Breast epithelium (tissue), 4 donors: Measurements from ENCODE around the gene OGG1. TPM values are rescaled to one million over a fixed set of nuclear protein-coding genes. Genes with fewer than 3 reads are reported as not detected.

Experiments
- DNase-seq, 2 donors: peaks; one replicate each; pipeline ENCODE4 v3.0.0-alpha.2; 2019; ENCODE audit warnings: low spot score in 2 of 2
- H3K27ac ChIP-seq, 2 donors: fragments of 200-600 bp; sonication (generic) in 1 of 2; one replicate each; pipeline ENCODE4 v1.5.1; 2016 to 2019; ENCODE audit warnings: mild to moderate bottlenecking in 1 of 2
- H3K27me3 ChIP-seq, 2 donors: fragments of 200-600 bp; sonication (generic) in 1 of 2; one replicate each; pipeline versions ENCODE4 v1.5.1 to v1.6.0; 2017 to 2019; ENCODE audit warnings: control low read depth in 1 of 2, mild to moderate bottlenecking in 1 of 2
- H3K36me3 ChIP-seq: fragments of 200-600 bp; one replicate; pipeline ENCODE4 v1.5.1; 2019
- H3K4me1 ChIP-seq, 2 donors: fragments of 200-600 bp; sonication (generic); one replicate each; pipeline ENCODE4 v1.5.1; 2016 to 2019; ENCODE audit warnings: control low read depth in 1 of 2
- H3K4me3 ChIP-seq, 3 donors: fragments of 200-600 bp; sonication (generic); 1 replicate in 2 of 3; 2 replicates in 1 of 3; pipeline ENCODE4 v1.5.1; 2016 to 2019; ENCODE audit warnings: mild to moderate bottlenecking in 3 of 3, moderate library complexity in 2 of 3
- H3K9me3 ChIP-seq, 2 donors: fragments of 200-600 bp; sonication (generic) in 1 of 2; one replicate each; pipeline ENCODE4 v1.5.1; 2016 to 2019; ENCODE audit warnings: control low read depth in 1 of 2
- CTCF ChIP-seq, 3 donors: fragments of 450-650 bp; IDR thresholded peaks; one replicate each; pipeline ENCODE4 v1.5.1; 2016 to 2017; ENCODE audit warnings: antibody characterized with exemption in 3 of 3, mild to moderate bottlenecking in 3 of 3, moderate library complexity in 3 of 3
- POLR2A ChIP-seq: fragments of 450-650 bp; IDR thresholded peaks from one replicate; pipeline ENCODE4 v1.6.1; 2016; ENCODE audit warnings: antibody characterized with exemption, mild to moderate bottlenecking, moderate library complexity
- POLR2AphosphoS5 ChIP-seq, 3 donors: sonication (generic); formaldehyde crosslinking; IDR thresholded peaks; one replicate each; pipeline ENCODE4 v1.6.1; 2017; ENCODE audit warnings: antibody characterized with exemption in 3 of 3
- intact Hi-C: fragments of 100-400 bp; cut with DNase I; formaldehyde crosslinking; loops from one replicate; pipeline ENCODE4 v1.15.1; 2023; ENCODE audit warnings: low total_unique reads
- total RNA-seq, 3 donors: library from RNA; depleted of rRNA; stranded (reverse); fragments of >200 nt; gene quantifications; one replicate each; pipeline ENCODE4 v1.1.0, GENCODE V29; 2016

OGG1 gene
- total RNA-seq, 3 donors from 2014 or later, result 21.3 to 33.4 (median 23.3) TPM

DNA sequence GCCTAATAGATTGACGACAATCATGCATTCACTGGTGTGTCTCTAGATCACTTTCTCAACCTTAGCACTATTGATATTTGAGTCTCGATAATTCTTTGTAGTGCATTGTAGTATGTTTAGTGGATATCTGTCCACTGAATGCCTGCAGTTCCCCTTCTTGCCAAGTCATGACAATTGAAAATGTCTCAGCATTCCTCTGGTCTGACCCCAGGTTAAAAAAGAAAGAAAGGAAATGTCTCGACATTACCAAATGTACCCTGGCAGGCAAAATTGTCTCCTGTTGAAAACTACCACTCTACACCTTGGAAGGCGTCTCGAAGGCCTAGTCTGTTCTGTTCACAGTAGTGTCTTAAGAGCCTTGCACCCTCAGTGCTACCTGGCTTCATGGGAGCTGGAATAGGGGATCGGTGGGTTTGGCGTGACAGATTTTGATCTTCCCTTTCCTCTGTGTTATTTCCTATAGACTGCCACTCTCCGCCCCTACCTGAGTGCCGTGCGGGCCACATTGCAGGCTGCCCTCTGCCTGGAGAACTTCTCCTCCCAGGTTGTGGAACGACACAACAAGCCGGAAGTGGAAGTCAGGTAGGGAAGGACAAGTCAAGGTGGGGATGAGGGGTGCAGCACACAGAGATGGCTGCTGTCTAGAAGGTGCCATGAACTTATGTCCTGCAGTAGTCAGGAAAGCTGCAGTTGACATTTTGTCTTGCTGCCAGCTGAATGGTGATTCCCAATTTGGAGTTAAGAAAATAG, 47.6 kb downstream of the OGG1 start:
- intact Hi-C loops, result loop anchor here (10.0 kb wide), 1 partner anchor 403 kb away; the partner anchor contains the start of gene SETD5
- TF ChIP-seq CTCF (IDR thresholded peaks at IDR 0.05) (no peak), POLR2A (no peak), POLR2AphosphoS5 (IDR thresholded peaks at IDR 0.05) (no peak)
- Histone ChIP-seq H3K9me3 (no peaks in the 10 kb centered on the region), H3K27ac (no peak overlapping the region), H3K4me3 (no peak overlapping the region), H3K36me3 (peaks cover 11% of the 10 kb centered on the region), H3K27me3 (no peaks in the 10 kb centered on the region), H3K4me1 (peaks cover 0 to 6% of the 10 kb centered on the region in 2 donors)
- DNase-seq, result no peak

- Histone ChIP-seq H3K4me1 (no peaks in the 10 kb centered on the region), H3K4me3 (no peak overlapping the region), H3K27me3 (no peaks in the 10 kb centered on the region), H3K36me3 (peaks cover 18% of the 10 kb centered on the region), H3K27ac (no peak overlapping the region), H3K9me3 (no peaks in the 10 kb centered on the region)
- intact Hi-C loops, result no loop called here
- DNase-seq, result no peak
- no peak for TF ChIP-seq POLR2A
- no peak for TF ChIP-seq POLR2AphosphoS5 (IDR thresholded peaks at IDR 0.05)
These were observed 50.8 kb downstream of the OGG1 start for GRCh38 chr3:9800529-9800928.

DNA sequence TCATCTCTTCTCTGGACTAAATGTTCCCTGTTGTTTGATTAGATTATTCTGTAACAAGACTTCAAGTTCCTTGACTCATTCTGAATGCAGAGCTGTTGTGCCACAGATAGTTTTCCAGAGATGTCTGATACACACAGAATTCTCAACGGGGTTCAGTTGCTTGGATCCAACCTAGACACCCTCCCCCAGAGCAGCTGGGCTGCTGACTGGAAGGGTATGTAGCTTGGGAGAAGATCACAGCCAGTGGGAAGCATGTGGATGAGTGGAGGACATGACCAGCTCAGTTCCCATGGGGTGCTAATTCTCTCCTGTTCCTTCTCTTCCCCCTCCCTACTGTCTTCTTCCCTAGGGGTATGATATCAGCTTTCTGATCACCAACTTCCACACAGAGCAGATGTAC, 53.7 kb downstream of the OGG1 start:
- Histone ChIP-seq H3K4me1 (no peaks in the 10 kb centered on the region), H3K27ac (no peak overlapping the region), H3K9me3 (no peaks in the 10 kb centered on the region), H3K4me3 (no peak overlapping the region), H3K36me3 (peaks cover 14% of the 10 kb centered on the region), H3K27me3 (no peaks in the 10 kb centered on the region)
- TF ChIP-seq POLR2AphosphoS5 (IDR thresholded peaks at IDR 0.05) (no peak), CTCF (IDR thresholded peaks at IDR 0.05) (no peak), POLR2A (no peak)
- DNase-seq, result no peak
- intact Hi-C loops, result no loop called here

- H3K36me3 ChIP-seq, result peaks cover 13% of the 10 kb centered on the region
- no peaks in the 10 kb centered on the region for H3K9me3 ChIP-seq
- no peaks in the 10 kb centered on the region for H3K4me1 ChIP-seq
- no peak for DNase-seq
- H3K27me3 ChIP-seq, result no peaks in the 10 kb centered on the region
- TF ChIP-seq POLR2A, result no peak
- no peak for TF ChIP-seq POLR2AphosphoS5 (IDR thresholded peaks at IDR 0.05)
- no peak for TF ChIP-seq CTCF (IDR thresholded peaks at IDR 0.05)
- intact Hi-C loops, result no loop called here
- no peak overlapping the region for H3K4me3 ChIP-seq
- no peak overlapping the region for H3K27ac ChIP-seq
These were observed 55.2 kb downstream of the OGG1 start for GRCh38 chr3:9804996-9805395.

GRCh38 chr3:9806137-9806536, 56.4 kb downstream of the OGG1 start:
- H3K27ac ChIP-seq, result no peak overlapping the region
- no peak overlapping the region for H3K4me3 ChIP-seq
- no peaks in the 10 kb centered on the region for H3K9me3 ChIP-seq
- TF ChIP-seq CTCF (IDR thresholded peaks at IDR 0.05) (no peak), POLR2A (no peak), POLR2AphosphoS5 (IDR thresholded peaks at IDR 0.05) (no peak)
- no peaks in the 10 kb centered on the region for H3K4me1 ChIP-seq
- DNase-seq, result no peak
- H3K36me3 ChIP-seq, result peaks cover 12% of the 10 kb centered on the region
- H3K27me3 ChIP-seq, result no peaks in the 10 kb centered on the region
- intact Hi-C loops, result no loop called here

Other genes with a start within 250 kb of the OGG1 start
- not detected for gene LHFPL4, start 196.1 kb upstream of the OGG1 start, total RNA-seq
- gene MTMR14, start 100.4 kb upstream of the OGG1 start, total RNA-seq, result 10 to 100 TPM; 31.8 to 42.9 (median 37.5) TPM
- gene CPNE9, start 46.1 kb upstream of the OGG1 start, total RNA-seq, result not detected
- 10 to 100 TPM; 14.7 to 19.7 (median 19.3) TPM for gene BRPF1, start 18.2 kb upstream of the OGG1 start, total RNA-seq
- 10 to 100 TPM; 25.2 to 58.7 (median 40.0) TPM for gene CAMK1, start 20.0 kb downstream of the OGG1 start, total RNA-seq
- gene TADA3, start 42.5 kb downstream of the OGG1 start, total RNA-seq, result 10 to 100 TPM; 66.1 to 73.4 (median 70.1) TPM
- gene ARPC4, start 43.1 kb downstream of the OGG1 start, total RNA-seq, result 100 to 1,000 TPM; 116 to 163 (median 117) TPM
- 10 to 100 TPM; 63.1 to 76.7 (median 72.3) TPM for gene TTLL3, start 60.3 kb downstream of the OGG1 start, total RNA-seq
- 10 to 100 TPM; 33.4 to 41.3 (median 38.3) TPM for gene RPUSD3, start 94.1 kb downstream of the OGG1 start, total RNA-seq
- gene CIDEC, start 130.3 kb downstream of the OGG1 start, total RNA-seq, result 1,000 to 10,000 TPM in 1 of 3 donors, 100 to 1,000 TPM in 1, 10 to 100 TPM in 1; 92.3 to 1,697 (median 153) TPM
- 10 to 100 TPM; 34.1 to 73.1 (median 56.5) TPM for gene JAGN1, start 140.7 kb downstream of the OGG1 start, total RNA-seq
- gene IL17RE, start 152.9 kb downstream of the OGG1 start, total RNA-seq, result 10 to 100 TPM; 11.5 to 22.0 (median 11.7) TPM
- 100 to 1,000 TPM in 1 of 3 donors, 10 to 100 TPM in 2; 59.6 to 119 (median 90.6) TPM for gene IL17RC, start 167.1 kb downstream of the OGG1 start, total RNA-seq
- gene CRELD1, start 183.9 kb downstream of the OGG1 start, total RNA-seq, result 10 to 100 TPM; 33.6 to 52.4 (median 44.6) TPM
- gene PRRT3, start 202.5 kb downstream of the OGG1 start, total RNA-seq, result 1 to 10 TPM in 2 of 3 donors, under 1 TPM in 1; 0.64 to 2.8 (median 2.0) TPM
- 10 to 100 TPM; 38.3 to 88.5 (median 42.9) TPM for gene EMC3, start 236.9 kb downstream of the OGG1 start, total RNA-seq